A673 (cell line): ENCODE data around the gene LDB2.

Source experiments
- EZH2 ChIP-seq: fragments of 200-600 bp; sonication (generic); IDR thresholded peaks from 2 replicates; pipeline ENCODE4 v1.6.1; 2017; ENCODE audit warnings: borderline replicate concordance, low read depth, mild to moderate bottlenecking, mixed read lengths, antibody characterized with exemption, low read length; ENCODE audit not compliant: poor library complexity, severe bottlenecking
- TF ChIP-seq, protein P1 (sequence below): fragments of 300-800, 200-600 bp; sonication (generic); conservative IDR thresholded peaks from 2 replicates; pipeline ENCODE4 v1.5.1; 2017; ENCODE audit warnings: low read depth, mild to moderate bottlenecking, antibody characterized with exemption, low read length, moderate library complexity, mixed read lengths

DNA sequence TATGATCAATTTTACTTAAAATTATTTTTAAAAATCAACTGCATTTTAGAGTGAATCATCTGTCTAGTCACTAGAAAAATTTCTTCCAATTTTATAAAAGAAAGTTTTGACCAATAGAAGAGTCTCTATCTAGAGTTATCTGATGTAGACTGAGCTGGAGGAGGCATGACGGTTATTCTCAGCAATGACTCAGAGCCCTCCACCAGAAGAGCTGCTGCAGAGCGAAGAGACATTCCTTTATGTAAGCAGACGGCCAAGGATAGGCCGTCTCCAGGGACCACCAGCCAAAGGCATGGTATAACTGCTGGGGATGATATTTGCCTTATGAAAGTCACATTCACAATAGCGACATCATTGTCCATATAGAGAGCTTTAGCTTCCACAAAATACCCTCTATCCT is 23.0 kb downstream of the LDB2 start:
- TF ChIP-seq, protein P1, sequence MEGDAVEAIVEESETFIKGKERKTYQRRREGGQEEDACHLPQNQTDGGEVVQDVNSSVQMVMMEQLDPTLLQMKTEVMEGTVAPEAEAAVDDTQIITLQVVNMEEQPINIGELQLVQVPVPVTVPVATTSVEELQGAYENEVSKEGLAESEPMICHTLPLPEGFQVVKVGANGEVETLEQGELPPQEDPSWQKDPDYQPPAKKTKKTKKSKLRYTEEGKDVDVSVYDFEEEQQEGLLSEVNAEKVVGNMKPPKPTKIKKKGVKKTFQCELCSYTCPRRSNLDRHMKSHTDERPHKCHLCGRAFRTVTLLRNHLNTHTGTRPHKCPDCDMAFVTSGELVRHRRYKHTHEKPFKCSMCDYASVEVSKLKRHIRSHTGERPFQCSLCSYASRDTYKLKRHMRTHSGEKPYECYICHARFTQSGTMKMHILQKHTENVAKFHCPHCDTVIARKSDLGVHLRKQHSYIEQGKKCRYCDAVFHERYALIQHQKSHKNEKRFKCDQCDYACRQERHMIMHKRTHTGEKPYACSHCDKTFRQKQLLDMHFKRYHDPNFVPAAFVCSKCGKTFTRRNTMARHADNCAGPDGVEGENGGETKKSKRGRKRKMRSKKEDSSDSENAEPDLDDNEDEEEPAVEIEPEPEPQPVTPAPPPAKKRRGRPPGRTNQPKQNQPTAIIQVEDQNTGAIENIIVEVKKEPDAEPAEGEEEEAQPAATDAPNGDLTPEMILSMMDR, result no peak
- TF ChIP-seq EZH2, result no peak
